ENCODE data around the gene CHST15. TPM values are rescaled to one million over a fixed set of nuclear protein-coding genes. Genes with fewer than 3 reads are reported as not detected.

Gene CHST15
- total RNA-seq, 1 experiment from 2014 or later, result 9.8 TPM

DNA sequence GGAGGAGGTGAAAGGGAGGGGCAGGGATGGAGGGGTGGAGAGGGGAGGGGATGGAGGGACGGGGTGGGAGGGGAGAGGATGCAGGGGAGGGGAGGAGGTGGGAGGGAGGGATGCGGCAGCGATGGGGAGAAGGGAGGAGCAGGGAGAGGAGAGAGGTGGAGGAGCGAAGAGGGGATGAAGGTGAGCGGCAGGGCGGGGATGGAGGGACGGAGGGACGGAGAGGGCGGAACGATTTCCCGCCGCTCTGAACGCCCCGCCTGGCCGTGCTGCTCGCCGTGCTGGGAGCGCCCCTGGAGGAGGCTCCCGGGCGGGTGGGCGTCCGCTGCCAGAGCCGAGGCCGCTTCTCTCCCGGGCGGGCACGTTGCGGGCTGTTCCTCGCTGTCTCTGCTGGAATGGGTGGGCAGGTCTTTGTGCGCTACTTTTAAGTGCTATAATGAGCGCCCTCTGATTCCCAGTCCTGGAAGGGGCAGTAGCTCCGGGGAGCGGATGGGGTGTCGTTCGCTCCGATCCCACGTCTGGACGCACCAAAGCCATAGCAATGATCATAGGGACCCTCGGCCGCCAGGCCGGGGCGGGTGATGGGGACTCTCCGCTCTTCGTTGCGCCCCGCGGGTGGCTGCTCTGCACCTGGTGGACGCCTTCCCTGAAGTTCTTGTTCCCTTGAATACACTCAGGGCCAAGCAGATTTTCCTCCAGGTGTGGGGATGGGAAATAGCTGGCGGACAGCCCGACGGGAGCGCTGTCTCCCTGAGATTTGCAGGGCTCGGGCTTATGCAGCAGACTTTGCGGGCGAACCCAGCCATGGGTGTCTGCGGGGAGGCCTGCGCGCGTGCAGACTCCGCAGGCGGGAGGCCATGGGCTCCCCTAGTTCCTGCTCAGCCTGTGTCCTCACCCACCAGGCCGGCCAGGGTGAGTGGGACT is 120.7 kb downstream of the CHST15 start:
- DNase-seq, result no peak
- no peak overlapping the region for H3K4me3 ChIP-seq

DNA sequence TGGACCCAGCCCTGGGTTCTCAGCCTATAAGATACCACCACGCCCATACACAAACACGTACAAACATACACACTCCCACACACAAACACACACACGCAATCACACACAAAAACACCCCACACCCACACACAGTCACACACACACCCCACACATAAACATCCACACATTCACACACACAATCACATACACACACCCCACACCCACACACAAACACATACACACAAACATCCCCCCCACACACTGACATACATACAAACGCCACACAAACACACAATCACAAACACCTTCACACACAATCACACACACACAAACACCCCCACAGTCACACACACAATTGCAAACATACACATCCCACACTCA is 122.5 kb downstream of the CHST15 start:
- DNase-seq, result no peak
- H3K4me3 ChIP-seq, result no peak overlapping the region
- no peaks in the 10 kb centered on the region; the same call in 1 of the 2 replicates for H3K27me3 ChIP-seq
- H3K36me3 ChIP-seq, result no peaks in the 10 kb centered on the region
- H3K9me3 ChIP-seq, result peaks cover 9% of the 10 kb centered on the region

More for the DNA sequence above, 120.7 kb downstream of the CHST15 start:
- Histone ChIP-seq H3K36me3 (no peaks in the 10 kb centered on the region), H3K9me3 (peaks cover 13% of the 10 kb centered on the region), H3K27me3 (peaks cover 2% of the 10 kb centered on the region; the same call in 1 of the 2 replicates)

DNA sequence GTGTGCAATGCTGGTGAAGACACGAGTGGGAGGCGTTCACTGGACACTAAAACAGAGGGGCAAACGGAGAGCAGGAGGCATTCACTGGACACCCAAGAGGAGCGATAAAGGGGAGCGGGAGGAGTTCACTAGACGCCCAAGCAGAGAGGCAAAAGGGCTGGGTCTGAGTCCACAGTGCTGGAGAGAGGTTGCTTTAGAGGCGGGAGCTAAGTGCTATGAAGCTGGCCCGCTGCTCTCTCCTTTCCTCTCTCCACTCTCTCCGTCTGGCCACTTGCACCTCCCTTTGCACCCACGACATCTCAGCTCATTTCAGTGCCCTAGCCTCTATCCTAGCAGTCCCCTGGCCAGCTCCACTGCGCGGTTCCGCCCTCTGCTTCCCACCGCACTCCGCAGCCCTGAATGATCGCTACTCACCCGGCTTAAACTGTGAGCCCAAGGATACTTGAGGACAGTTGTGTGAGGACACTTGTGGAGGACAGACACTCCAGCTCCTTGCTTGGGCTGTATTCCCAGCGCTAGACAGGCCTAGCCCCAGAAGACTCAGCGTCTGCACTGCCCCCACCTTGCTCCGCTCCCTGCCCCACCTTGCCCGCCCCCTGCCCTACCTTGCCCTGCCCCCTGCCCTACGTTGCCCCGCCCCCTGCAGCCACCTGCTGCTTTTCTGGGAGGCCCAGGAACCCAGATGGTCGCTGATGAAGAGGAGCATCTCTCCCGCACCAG is 123.0 kb downstream of the CHST15 start:
- DNase-seq, result no peak
- no peaks in the 10 kb centered on the region; the same call in 1 of the 2 replicates for H3K27me3 ChIP-seq
- peaks cover 9% of the 10 kb centered on the region; the same call in 1 of the 2 replicates for H3K9me3 ChIP-seq
- no peak overlapping the region for H3K4me3 ChIP-seq
- no peaks in the 10 kb centered on the region for H3K36me3 ChIP-seq

DNA sequence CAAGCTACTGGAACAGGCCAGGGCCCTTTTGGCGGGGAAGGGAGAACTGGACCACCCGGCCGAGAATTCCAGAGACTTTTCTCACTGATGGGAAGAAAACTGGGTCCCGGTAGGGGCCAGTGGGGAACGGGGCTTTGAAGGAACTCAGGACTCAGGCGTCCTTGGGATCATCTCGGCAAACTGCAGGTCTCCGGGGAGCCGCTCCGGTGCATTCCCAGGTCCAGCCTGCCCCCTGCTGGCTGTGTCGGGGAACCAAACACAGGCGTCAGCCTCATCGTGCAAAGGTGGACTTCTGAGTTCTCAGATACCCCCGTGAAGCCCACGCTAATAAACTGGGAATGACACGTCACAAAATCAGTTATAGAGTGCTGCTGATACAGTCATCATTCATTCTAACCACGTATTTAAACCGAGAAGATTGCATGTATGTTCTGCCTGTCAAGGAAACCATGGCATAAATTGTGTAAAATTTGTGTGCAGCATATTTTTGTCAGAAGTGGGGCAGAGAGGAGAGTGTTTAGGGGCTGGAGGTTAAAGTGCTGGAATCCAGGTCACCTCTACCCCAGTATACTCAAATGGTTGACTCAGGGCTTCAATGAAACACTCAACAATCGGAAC is 125.7 kb downstream of the CHST15 start:
- no peaks in the 10 kb centered on the region for H3K36me3 ChIP-seq
- H3K9me3 ChIP-seq, result no peaks in the 10 kb centered on the region
- peak; percentile 48 for DNase-seq
- no peaks in the 10 kb centered on the region; the same call in 1 of the 2 replicates for H3K27me3 ChIP-seq
- no peak overlapping the region for H3K4me3 ChIP-seq

DNA sequence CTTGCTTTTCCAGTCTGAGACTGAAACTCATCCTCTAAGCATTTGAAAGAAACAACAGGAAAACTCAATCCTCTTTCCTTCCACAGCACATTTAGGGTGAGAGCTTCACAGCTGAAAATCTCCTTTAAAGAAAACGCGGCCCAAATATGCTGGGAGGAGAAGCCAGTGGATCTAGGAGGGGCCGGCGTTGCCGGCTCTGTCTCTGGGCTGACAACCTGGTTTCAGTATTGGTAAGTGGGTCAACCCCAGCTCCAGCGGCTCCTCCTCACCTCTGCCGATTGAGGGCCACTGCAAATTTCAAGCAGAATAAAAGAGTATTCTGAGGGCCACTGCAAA is 126.5 kb downstream of the CHST15 start:
- Histone ChIP-seq H3K27me3 (no peaks in the 10 kb centered on the region; the same call in 1 of the 2 replicates), H3K9me3 (no peaks in the 10 kb centered on the region), H3K36me3 (no peaks in the 10 kb centered on the region), H3K4me3 (no peak overlapping the region)
- DNase-seq, result no peak

DNA sequence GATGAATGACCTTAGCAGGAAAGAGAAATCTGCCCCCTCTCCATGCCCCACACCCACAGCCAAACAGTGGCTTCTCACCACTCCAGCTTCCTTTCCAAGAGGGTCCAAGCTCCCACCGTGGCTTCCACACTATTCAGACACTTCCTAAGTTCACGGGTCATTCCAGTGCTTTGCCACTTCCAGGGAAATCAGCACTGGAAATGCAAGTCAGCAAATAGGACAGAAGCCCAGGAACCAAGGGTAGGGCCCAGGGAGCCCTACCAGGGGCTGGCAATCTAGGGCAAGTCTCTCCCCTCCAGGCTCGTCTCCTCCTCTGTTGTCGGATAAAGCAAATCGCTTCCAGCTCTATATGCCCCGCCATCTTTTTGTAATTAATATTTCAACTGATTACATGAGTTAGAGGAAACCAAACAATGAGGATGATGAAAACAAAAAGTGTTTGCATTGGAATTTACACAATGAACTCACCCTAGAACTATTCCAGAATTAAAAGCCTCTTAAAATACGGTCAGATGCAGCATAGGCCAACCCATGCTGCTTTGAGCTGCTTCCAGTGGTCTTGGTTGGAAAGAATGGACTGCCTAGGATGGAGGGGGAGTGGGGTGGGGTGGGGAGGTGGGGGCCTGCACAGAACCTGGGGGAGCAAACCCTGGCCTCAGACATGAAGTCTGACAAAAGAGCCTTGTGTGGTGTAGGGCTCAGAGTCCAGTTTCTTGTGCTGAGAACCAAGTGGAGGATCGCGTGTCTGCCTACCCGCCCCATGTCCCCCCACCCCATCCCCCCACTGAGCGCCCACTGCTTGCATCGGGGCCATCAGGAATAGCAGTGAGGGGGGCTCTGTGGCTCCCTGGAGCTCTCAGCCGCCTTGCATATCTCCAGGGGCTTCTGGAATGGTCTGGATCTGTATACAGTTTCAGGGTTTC is 127.2 kb downstream of the CHST15 start:
- Histone ChIP-seq H3K27me3 (no peaks in the 10 kb centered on the region; the same call in 1 of the 2 replicates), H3K4me3 (no peak overlapping the region), H3K9me3 (no peaks in the 10 kb centered on the region), H3K36me3 (no peaks in the 10 kb centered on the region)
- DNase-seq, result no peak

DNA sequence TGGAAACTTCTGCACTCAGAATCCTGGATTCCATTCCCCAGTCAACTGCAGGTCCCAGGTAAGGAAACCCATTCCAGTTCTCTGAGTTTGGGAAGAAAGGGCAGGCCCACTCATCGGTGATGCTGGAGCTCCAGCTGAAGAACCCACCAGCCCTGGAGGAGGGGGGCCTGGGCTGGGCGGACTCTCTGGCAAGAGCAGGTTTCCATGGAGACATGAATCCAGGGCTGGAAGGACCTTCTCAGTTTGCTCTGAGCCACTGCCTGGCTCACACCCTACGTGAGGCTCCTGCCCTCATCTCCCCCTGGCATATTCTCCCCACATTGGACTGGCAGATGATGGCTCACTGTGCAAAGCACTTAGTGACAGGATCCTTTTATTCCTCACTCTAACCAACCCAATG is 128.4 kb downstream of the CHST15 start:
- DNase-seq, result no peak
- Histone ChIP-seq H3K9me3 (no peaks in the 10 kb centered on the region), H3K27me3 (no peaks in the 10 kb centered on the region; the same call in 1 of the 2 replicates), H3K4me3 (no peak overlapping the region), H3K36me3 (no peaks in the 10 kb centered on the region)

DNA sequence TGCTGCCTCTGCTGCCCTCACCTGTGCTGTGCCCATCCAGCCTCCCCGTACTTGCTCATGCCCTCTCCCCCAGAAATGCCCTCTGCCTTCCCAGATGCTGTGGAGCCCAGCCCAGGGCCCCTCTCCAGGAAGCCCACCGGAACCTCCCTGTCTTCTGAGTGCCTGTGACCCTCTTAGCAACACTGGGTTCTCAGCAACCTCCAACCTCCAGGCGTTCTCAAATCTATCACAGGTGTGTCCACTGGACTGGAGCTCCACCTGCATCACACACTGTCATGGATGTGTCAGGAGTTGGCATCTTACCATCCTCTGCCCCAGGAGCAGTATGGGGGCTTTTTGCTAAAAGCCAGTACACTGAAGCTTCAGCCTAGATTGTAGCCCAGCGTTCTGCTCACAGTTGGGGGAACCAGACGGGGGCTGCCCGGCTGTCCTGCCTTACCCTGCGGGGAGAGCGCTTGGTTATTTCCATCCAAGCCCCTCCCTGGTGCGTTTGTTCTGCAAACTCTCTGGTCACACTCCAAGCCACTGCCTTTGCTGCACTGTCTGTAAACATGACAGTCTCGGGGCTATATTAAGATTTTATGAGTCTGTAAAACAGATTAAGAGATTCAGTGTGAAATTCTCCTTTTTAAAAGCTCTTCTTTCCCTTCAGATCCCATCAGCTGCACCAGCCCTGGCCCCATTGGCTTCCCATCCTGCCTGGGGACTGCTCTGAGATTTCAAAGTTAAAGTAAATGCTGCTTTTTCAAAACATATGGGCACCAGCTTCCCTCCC is 130.5 kb downstream of the CHST15 start:
- H3K4me3 ChIP-seq, result no peak overlapping the region
- no peaks in the 10 kb centered on the region; the same call in 1 of the 2 replicates for H3K27me3 ChIP-seq
- no peak for DNase-seq
- H3K36me3 ChIP-seq, result no peaks in the 10 kb centered on the region
- no peaks in the 10 kb centered on the region; the same call in 1 of the 2 replicates for H3K9me3 ChIP-seq

DNA sequence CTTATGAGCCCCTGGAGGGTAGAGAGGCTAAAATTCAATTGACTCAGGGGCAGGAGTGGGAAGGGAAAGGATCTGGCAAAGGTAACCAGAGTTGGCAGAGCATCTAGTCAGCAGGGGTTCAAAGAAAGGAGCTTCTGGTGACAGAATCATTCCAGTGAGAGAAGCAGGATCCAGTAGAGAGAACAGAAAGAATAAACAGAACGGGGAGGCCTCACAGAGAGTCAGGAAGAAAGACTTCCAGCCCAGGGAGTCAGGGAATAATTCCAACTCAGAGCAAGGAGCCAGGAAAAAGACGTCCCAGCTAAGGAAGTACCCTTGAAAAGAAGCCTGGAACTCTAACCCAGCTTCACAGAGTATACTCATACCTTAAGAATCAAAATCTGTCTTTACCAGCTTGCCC is 135.2 kb downstream of the CHST15 start:
- Histone ChIP-seq H3K4me3 (no peak overlapping the region), H3K36me3 (no peaks in the 10 kb centered on the region), H3K27me3 (no peaks in the 10 kb centered on the region), H3K9me3 (no peaks in the 10 kb centered on the region; the same call in 1 of the 2 replicates)
- DNase-seq, result no peak

Other genes with a start within 250 kb of the CHST15 start
- 0.52 and 0.92 TPM in 2 replicates for gene CPXM2, start 201.8 kb downstream of the CHST15 start, total RNA-seq (2014; rRNA removed; shearing (Covaris generic); ENCODE audit: low replicate concordance)

Measured in MG63 (cell line).